Measurements from ENCODE around the gene PCDHB8.
"Not testable (repeated sequence)": the region's sequence is repeated elsewhere in the genome, so short reads cannot be mapped to it uniquely, and the experiment has no call there.

The PCDHB8 gene

GRCh38 chr5:141184117-141184855 is 6.7 kb downstream of the PCDHB8 start:
- not testable (repeated sequence) for DNase-seq

- no peak for DNase-seq
These were observed 9.4 kb downstream of the PCDHB8 start, which contains the start of gene PCDHB9 for GRCh38 chr5:141186897-141187512. PCDHB9 (plus strand) TSS chr5:141187161; CDS start chr5:141187319, 158 bp downstream.

GRCh38 chr5:141188682-141189081 is 11.1 kb downstream of the PCDHB8 start:
- not testable (repeated sequence) for DNase-seq

DNA sequence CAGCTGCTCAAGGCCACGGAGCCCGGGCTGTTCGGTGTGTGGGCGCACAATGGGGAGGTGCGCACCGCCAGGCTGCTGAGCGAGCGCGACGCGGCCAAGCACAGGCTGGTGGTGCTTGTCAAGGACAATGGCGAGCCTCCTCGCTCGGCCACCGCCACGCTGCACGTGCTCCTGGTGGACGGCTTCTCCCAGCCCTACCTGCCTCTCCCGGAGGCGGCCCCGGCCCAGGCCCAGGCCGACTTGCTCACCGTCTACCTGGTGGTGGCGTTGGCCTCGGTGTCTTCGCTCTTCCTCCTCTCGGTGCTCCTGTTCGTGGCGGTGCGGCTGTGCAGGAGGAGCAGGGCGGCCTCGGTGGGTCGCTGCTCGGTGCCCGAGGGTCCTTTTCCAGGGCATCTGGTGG is 11.5 kb downstream of the PCDHB8 start:
- not testable (repeated sequence) for DNase-seq

DNA sequence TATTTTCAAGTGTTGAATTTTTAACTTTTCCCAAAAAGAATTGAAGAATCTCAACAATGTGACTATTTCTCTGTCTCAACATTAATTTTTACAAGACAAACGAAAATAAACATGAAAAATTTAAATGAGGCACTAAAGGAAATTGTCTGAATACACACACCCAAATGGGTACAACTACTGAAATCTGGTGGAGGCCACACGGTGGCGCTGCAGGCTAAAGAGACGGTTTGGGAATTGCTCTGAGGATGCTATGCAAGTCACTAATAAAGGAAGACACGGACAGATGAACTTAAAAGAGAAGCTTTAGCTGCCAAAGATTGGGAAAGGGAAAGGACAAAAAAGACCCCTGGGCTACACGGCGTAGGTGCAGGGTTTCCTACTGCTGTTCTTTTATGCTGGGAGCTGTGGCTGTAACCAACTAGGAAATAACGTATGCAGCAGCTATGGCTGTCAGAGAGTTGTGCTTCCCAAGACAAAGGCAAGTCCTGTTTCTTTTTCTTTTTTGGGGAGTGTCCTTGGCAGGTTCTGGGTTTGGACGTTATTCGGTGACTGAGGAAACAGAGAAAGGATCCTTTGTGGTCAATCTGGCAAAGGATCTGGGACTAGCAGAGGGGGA is 14.6 kb downstream of the PCDHB8 start, which contains the start of gene PCDHB10:
Gene PCDHB10 (plus strand): TSS at position 244 of the 616 bp plus-strand sequence. CDS start 200 bp downstream, at position 444.
- DNase-seq, result no peak

- DNase-seq, result not testable (repeated sequence)
These were observed 16.7 kb downstream of the PCDHB8 start for GRCh38 chr5:141194332-141194731.

DNA sequence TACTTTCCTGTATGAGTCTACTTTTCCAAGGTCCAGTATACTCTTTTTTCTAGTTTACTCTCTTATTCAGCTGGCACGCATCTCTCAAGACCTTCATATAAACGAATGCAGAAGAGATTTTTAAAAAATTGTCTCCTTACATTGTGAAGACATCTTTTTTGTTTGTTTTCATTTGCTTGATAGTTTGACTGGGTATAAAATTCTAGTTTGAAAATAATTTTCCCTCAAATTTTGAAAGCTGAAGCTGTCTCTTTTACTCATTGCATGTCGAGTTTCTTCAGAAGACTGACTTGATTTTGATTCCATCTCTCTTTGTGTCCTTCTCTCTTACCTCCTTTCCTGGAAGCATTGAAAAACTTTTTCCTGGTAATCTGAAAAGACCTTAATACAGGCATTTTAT is 18.8 kb downstream of the PCDHB8 start:
- DNase-seq, result no peak

- no peak for DNase-seq
These were observed 22.0 kb downstream of the PCDHB8 start, which contains the start of gene PCDHB11 for GRCh38 chr5:141199359-141200235. PCDHB11 (plus strand) TSS chr5:141199627; CDS start chr5:141199775, 148 bp downstream.

DNA sequence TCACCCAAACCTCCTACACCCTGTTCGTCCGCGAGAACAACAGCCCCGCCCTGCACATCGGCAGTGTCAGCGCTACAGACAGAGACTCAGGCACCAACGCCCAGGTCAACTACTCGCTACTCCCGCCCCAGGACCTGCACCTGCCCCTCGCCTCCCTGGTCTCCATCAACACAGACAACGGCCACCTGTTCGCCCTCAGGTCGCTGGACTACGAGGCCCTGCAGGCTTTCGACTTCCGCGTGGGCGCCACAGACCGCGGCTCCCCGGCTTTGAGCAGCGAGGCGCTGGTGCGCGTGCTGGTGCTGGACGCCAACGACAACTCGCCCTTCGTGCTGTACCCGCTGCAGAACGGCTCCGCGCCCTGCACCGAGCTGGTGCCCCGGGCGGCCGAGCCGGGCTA is 23.5 kb downstream of the PCDHB8 start:
- not testable (repeated sequence) for DNase-seq

GRCh38 chr5:141201646-141202045 is 24.1 kb downstream of the PCDHB8 start:
- not testable (repeated sequence) for DNase-seq

DNA sequence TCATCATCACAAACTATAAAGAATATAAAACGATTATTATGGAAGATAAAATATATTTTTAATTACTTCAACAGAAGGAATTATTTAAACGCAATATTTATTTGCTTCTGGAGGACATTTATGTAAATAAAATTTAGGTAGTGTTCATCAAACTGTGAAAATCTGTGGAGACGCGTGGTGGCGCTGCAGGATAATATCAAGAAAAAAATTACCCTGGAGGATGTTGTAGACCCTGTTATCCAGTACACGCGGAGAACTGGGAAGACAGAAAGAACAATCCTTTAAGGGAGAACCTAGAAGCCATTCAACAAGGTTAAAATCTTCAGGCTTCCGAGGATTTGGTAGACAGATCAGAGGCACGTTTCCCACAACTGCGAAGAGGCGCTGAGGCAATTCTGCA is 30.9 kb downstream of the PCDHB8 start, which contains the start of gene PCDHB12:
Gene PCDHB12 (plus strand): TSS at position 242 of the 400 bp plus-strand sequence. CDS start 189 bp downstream, outside the sequence.
- DNase-seq, result no peak

DNA sequence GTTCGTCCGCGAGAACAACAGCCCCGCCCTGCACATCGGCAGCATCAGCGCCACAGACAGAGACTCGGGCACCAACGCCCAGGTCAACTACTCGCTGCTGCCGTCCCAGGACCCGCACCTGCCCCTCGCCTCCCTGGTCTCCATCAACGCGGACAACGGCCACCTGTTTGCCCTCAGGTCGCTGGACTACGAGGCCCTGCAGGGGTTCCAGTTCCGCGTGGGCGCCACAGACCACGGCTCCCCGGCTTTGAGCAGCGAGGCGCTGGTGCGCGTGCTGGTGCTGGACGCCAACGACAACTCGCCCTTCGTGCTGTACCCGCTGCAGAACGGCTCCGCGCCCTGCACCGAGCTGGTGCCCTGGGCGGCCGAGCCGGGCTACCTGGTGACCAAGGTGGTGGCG is 32.7 kb downstream of the PCDHB8 start:
- not testable (repeated sequence) for DNase-seq

DNA sequence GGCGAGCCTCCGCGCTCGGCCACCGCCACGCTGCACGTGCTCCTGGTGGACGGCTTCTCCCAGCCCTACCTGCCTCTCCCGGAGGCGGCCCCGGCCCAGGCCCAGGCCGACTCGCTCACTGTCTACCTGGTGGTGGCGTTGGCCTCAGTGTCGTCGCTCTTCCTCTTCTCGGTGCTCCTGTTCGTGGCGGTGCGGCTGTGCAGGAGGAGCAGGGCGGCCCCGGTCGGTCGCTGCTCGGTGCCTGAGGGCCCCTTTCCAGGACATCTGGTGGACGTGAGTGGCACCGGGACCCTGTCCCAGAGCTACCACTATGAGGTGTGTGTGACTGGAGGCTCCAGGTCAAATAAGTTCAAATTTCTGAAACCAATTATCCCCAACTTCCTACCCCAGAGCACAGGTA is 33.3 kb downstream of the PCDHB8 start:
- not testable (repeated sequence) for DNase-seq

- peak in 1 of 6 experiments; percentile 1 for DNase-seq
These were observed 36.2 kb downstream of the PCDHB8 start, which contains the start of gene PCDHB13 for GRCh38 chr5:141213656-141214339. PCDHB13 (plus strand) TSS chr5:141213919; CDS start chr5:141214124, 205 bp downstream.

GRCh38 chr5:141214583-141214982 is 37.0 kb downstream of the PCDHB8 start:
- not testable (repeated sequence) for DNase-seq

GRCh38 chr5:141215504-141215903 is 37.9 kb downstream of the PCDHB8 start:
- not testable (repeated sequence) for DNase-seq

- not testable (repeated sequence) for DNase-seq
These were observed 38.4 kb downstream of the PCDHB8 start for GRCh38 chr5:141216035-141216434.

DNA sequence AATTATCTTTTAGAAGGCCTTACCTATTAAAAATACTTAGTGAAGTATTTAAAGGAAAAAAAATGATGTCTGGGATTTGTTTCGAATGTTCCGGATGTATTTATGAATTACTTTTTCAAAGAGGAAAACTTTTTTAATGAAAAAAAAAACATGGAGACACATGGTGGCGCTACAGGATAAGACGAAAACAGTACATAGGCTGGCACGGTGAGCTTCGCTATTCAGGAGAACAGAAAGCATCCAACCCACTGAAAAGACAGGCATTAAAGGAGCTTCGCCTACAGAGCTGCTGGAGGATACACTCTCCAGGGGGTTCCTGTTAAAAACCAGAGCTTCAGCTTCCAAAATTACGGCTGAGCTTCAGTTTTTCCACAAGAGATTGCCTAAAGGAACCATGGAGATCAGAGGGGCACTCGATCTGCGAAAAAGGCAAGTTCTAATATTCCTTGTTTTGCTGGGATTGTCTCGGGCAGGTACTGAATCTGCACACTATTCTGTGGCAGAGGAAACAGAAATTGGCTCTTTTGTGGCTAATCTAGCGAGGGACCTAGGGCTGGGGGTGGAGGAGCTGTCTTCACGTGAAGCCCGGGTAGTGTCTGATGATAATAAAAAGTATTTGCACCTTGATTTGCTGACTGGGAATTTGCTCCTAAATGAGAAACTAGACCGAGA is 45.7 kb downstream of the PCDHB8 start, which contains the start of gene PCDHB14:
Gene PCDHB14 (plus strand): TSS at position 232 of the 672 bp plus-strand sequence. CDS start 163 bp downstream, at position 395.
- DNase-seq, result peak in 1 of 6 experiments; percentile 4

DNA sequence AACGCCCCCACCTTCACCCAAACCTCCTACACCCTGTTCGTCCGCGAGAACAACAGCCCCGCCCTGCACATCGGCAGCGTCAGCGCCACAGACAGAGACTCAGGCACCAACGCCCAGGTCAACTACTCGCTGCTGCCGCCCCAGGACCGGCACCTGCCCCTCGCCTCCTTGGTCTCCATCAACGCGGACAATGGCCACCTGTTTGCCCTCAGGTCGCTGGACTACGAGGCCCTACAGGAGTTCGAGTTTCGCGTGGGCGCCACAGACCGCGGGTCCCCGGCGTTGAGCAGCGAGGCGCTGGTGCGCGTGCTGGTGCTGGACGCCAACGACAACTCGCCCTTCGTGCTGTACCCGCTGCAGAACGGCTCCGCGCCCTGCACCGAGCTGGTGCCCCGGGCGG is 47.3 kb downstream of the PCDHB8 start:
- DNase-seq, result not testable (repeated sequence)

- not testable (repeated sequence) for DNase-seq
These were observed 47.8 kb downstream of the PCDHB8 start for GRCh38 chr5:141225421-141225820.

Data from stimulated activated naive CD4-positive, alpha-beta T cell (primary cell).